Activated CD4-positive, alpha-beta memory T cell treated with anti-CD3 and anti-CD28 coated beads, Interleukin-2, amount 10 ng/mL, durations not matched to agents 7 days and 5 days (primary cell): ENCODE results near the gene TENT4A. TPM values are rescaled to one million over a fixed set of nuclear protein-coding genes. Genes with fewer than 3 reads are reported as not detected.

ENCODE experiments used
- CTCF ChIA-PET: fragments of 350-600 bp; sonication (Branson Sonifier 250); formaldehyde crosslinking; loops from one replicate; lab custom pipeline; 2021; ENCODE audit warnings: antibody characterized with exemption, inconsistent platforms; lab: Charles Lee
- POLR2A ChIA-PET: fragments of 350-600 bp; sonication (Branson Sonifier 250); formaldehyde crosslinking; loops from one replicate; lab custom pipeline; 2021; ENCODE audit warnings: antibody characterized with exemption; lab: Charles Lee
- DNase-seq: peaks from one replicate; pipeline ENCODE4 v3.0.0-alpha.2; 2020
- H3K27ac Mint-ChIP-seq: one replicate; pipeline ENCODE4 v1.8.0; 2021; ENCODE audit warnings: mild to moderate bottlenecking, mixed read lengths
- H3K27me3 Mint-ChIP-seq: one replicate; pipeline ENCODE4 v1.8.0; 2021; ENCODE audit warnings: mixed read lengths
- H3K36me3 Mint-ChIP-seq: one replicate; pipeline ENCODE4 v1.8.0; 2021; ENCODE audit warnings: low read depth, mixed read lengths
- H3K4me1 Mint-ChIP-seq: one replicate; pipeline ENCODE4 v1.8.0; 2021; ENCODE audit warnings: mixed read lengths
- H3K4me3 Mint-ChIP-seq: one replicate; pipeline ENCODE4 v1.8.0; 2021; ENCODE audit warnings: mild to moderate bottlenecking, mixed read lengths
- H3K9me3 Mint-ChIP-seq: one replicate; pipeline ENCODE4 v1.8.0; 2021; ENCODE audit warnings: mixed read lengths
- total RNA-seq, 2 experiments: library from RNA; stranded (reverse); gene quantifications; one replicate each; pipeline ENCODE4 v1.2.3, GENCODE V29; 2021

The TENT4A gene
- total RNA-seq, 2 experiments from 2014 or later: 34.3 to 36.6 TPM

GRCh38 chr5:6742081-6742758 lies 29.0 kb downstream of the TENT4A start:
- Mint-ChIP-seq H3K27ac (no peak overlapping the region), H3K4me1 (peaks cover 18% of the 10 kb centered on the region), H3K36me3 (peaks cover 68% of the 10 kb centered on the region), H3K4me3 (no peak overlapping the region), H3K9me3 (no peaks in the 10 kb centered on the region), H3K27me3 (no peaks in the 10 kb centered on the region)
- POLR2A ChIA-PET: interaction anchor here (2.0 kb wide), 1 partner anchor 109 kb away, joined by 5 read pairs; the partner anchor contains the start of genes NSUN2 and SRD5A1
- no peak for DNase-seq
- CTCF ChIA-PET: interaction anchor here (1.1 kb wide), 1 partner anchor 111 kb away, joined by 3 read pairs; no protein-coding TSS in a partner anchor

GRCh38 chr5:6743161-6743560 lies 29.9 kb downstream of the TENT4A start:
- no peak overlapping the region for H3K4me3 Mint-ChIP-seq
- POLR2A ChIA-PET: interaction anchor here (2.0 kb wide), 1 partner anchor 110 kb away, joined by 5 read pairs; the partner anchor contains the start of genes NSUN2 and SRD5A1
- no peak overlapping the region for H3K27ac Mint-ChIP-seq
- peaks cover 71% of the 10 kb centered on the region for H3K36me3 Mint-ChIP-seq
- CTCF ChIA-PET: interaction anchor here (1.1 kb wide), 1 partner anchor 112 kb away, joined by 3 read pairs; no protein-coding TSS in a partner anchor
- no peaks in the 10 kb centered on the region for H3K9me3 Mint-ChIP-seq
- DNase-seq: no peak
- H3K27me3 Mint-ChIP-seq: no peaks in the 10 kb centered on the region
- H3K4me1 Mint-ChIP-seq: peaks cover 12% of the 10 kb centered on the region

DNA sequence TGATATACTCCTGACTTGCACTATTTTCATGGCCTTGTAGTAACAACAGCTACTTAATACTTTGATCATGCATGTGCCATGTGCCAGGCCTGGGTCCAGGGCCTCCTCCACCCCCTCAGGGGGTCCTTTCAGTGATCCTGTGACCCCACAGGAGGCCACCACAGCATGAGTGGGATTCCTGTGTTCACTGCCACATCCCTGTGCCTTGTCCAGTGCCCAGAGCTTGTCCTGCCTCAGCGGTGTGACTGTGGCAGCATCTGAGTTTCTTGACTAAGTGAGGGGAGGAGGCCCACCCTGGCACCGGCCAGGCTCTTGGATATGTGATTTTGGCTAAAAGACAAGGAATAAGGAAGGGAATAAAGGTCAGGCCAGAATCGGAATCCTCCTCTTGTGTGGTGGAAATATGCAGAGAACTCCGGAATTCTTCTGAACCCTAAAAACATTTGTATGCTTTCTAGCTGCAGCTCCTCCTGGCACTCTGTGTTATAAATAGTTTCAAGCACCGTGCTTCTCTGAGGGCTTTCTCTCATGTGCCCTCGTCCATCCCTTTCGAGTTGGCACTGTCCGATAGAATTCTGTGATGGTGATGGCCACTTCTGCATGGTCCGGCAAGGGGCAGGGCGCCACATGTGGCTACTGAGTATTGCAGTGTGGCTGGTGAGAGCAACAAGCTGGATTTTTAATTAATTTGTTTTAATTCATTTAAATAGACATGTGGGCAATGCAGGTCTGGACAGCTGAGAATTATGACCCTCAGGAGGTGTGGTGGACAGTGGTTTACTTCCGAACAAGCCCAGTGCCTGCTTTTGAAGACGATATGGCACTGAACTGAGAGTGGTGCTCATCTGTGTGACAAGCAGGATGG lies 31.8 kb downstream of the TENT4A start:
- no peak for DNase-seq
- H3K4me3 Mint-ChIP-seq: no peak overlapping the region
- H3K27me3 Mint-ChIP-seq: no peaks in the 10 kb centered on the region
- peaks cover 68% of the 10 kb centered on the region for H3K36me3 Mint-ChIP-seq
- CTCF ChIA-PET: interaction anchor here (0.7 to 1.7 kb wide), 14 partner anchors 8 to 170 kb away, joined by 3 to 13 read pairs (median 4); partner anchors contain the start of gene NSUN2
- H3K9me3 Mint-ChIP-seq: no peaks in the 10 kb centered on the region
- no peak overlapping the region for H3K27ac Mint-ChIP-seq
- POLR2A ChIA-PET: interaction anchor here (0.6 to 1.6 kb wide), 4 partner anchors 33 to 112 kb away, joined by 3 to 6 read pairs (median 3); partner anchors contain the start of genes NSUN2 and SRD5A1
- peaks cover 3% of the 10 kb centered on the region for H3K4me1 Mint-ChIP-seq

DNA sequence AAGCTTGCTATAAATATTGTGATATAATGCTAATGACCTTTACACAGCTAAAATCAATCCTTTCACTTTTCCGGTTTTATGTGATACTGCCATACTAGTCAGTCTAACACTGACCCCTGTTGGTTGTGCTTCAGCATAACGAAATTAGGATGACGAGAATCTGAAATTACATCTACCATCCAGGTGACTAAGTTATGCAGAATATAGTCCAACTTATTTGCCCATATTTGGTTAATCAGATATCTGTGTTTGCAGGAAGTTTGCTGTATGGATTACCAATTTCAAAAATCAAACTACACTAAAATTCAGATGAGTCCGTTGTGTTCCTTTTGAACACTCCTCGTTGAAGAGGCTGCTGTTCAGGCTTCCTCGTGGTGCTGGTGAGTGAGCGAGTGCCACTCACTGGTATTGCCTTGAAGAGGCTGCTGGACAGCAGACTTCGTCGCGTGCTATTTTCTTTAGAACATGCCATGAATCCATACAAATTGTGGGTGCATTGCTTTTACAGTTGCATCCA lies 32.5 kb downstream of the TENT4A start:
- ChIA-PET CTCF (interaction anchor here (0.8 to 1.7 kb wide), 13 partner anchors 9 to 171 kb away, joined by 3 to 13 read pairs (median 4); partner anchors contain the start of gene NSUN2), POLR2A (interaction anchor here (0.6 to 1.6 kb wide), 4 partner anchors 34 to 113 kb away, joined by 3 to 6 read pairs (median 3); partner anchors contain the start of genes NSUN2 and SRD5A1)
- Mint-ChIP-seq H3K36me3 (peaks cover 67% of the 10 kb centered on the region), H3K27me3 (no peaks in the 10 kb centered on the region), H3K4me3 (no peak overlapping the region), H3K9me3 (no peaks in the 10 kb centered on the region), H3K27ac (no peak overlapping the region), H3K4me1 (peaks cover 3% of the 10 kb centered on the region)
- no peak for DNase-seq

- no peak overlapping the region for H3K4me3 Mint-ChIP-seq
- ChIA-PET POLR2A (no interaction called here), CTCF (interaction anchor here (1.0 to 1.7 kb wide), 4 partner anchors 9 to 139 kb away, joined by 5 to 13 read pairs (median 6); partner anchors contain the start of gene NSUN2)
- no peak overlapping the region for H3K27ac Mint-ChIP-seq
- no peaks in the 10 kb centered on the region for H3K27me3 Mint-ChIP-seq
- H3K4me1 Mint-ChIP-seq: peaks cover 3% of the 10 kb centered on the region
- H3K9me3 Mint-ChIP-seq: no peaks in the 10 kb centered on the region
- DNase-seq: no peak
- peaks cover 71% of the 10 kb centered on the region for H3K36me3 Mint-ChIP-seq
Measured at GRCh38 chr5:6746244-6746643, 33.0 kb downstream of the TENT4A start.

DNA sequence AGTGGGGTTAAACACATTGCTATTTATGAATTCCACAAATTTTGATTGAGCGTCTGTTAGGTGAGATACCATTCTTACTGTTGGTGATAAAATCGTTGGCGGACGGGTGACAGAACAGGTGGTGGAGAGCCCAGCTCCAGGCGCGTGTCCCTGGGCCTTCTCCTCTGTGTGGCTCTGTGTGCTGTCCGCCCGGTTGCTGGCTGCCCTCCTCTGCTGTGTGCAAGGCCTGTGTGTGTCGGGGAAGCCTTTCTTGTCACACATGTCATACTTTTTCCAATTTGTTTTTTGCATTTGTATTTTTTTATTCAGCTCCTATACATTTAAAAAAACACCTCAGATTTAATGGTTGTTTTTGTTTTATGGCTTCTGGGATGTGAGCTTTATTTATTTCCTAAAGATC lies 33.9 kb downstream of the TENT4A start:
- no peak overlapping the region for H3K27ac Mint-ChIP-seq
- peaks cover 78% of the 10 kb centered on the region for H3K36me3 Mint-ChIP-seq
- H3K27me3 Mint-ChIP-seq: no peaks in the 10 kb centered on the region
- H3K4me1 Mint-ChIP-seq: peaks cover 3% of the 10 kb centered on the region
- no peaks in the 10 kb centered on the region for H3K9me3 Mint-ChIP-seq
- ChIA-PET CTCF (no interaction called here), POLR2A (interaction anchor here (0.6 kb wide), 1 partner anchor 115 kb away, joined by 4 read pairs; no protein-coding TSS in a partner anchor)
- DNase-seq: no peak
- no peak overlapping the region for H3K4me3 Mint-ChIP-seq

DNA sequence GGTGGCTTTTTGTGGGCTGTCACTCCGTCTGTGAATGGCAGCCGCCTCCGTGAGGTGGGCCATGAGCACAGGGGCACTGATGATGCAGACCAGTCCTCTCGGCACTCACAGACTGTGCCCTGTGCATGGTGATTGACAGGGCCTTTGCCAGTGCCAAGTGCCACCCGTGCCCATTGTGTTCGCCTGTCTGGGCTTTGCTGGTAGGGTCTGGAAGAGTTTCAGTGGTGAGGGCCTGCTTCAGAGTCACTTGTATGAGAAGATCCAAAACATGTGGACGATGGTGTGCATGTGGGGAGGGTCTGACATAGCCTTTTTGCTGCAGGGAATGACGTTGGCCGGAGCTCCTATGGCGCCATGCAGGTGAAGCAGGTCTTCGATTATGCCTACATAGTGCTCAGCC lies 34.9 kb downstream of the TENT4A start:
- H3K4me3 Mint-ChIP-seq: no peak overlapping the region
- H3K9me3 Mint-ChIP-seq: no peaks in the 10 kb centered on the region
- peaks cover 78% of the 10 kb centered on the region for H3K36me3 Mint-ChIP-seq
- peaks cover 3% of the 10 kb centered on the region for H3K4me1 Mint-ChIP-seq
- CTCF ChIA-PET: no interaction called here
- H3K27me3 Mint-ChIP-seq: no peaks in the 10 kb centered on the region
- POLR2A ChIA-PET: no interaction called here
- no peak overlapping the region for H3K27ac Mint-ChIP-seq
- no peak for DNase-seq

DNA sequence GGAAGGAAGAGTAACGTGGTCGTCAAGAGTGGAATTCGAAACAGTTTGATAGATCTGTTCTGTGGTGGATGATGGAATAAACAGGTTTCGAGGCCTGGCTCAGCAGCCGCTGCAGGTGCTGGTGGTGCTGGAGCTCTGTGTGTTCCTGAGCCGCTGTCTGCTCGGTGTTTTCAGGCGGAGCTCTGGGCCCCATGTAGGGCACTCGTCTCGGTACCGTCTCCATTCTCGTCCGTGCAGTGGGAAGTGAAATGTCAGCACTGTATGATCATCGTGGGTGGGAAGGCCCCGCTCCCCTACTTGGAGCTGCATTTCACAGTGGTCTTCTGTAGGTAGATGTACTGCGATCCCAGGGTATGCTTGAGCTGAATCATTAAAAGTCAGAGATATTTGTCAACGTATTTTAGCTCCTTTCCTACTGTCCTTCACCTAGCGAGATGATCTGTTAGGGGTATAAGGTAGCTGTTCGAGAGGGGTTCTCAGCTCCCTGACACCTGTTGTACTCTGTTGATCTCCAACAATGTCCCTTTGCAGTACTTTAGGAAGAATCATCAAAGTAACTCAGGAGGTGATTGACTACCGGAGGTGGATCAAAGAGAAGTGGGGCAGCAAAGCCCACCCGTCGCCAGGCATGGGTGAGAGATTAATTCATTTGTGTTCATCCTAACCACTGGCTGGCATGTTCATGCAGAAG lies 35.9 kb downstream of the TENT4A start:
- Mint-ChIP-seq H3K4me1 (peaks cover 3% of the 10 kb centered on the region), H3K9me3 (no peaks in the 10 kb centered on the region), H3K27me3 (no peaks in the 10 kb centered on the region), H3K4me3 (no peak overlapping the region), H3K36me3 (peaks cover 78% of the 10 kb centered on the region), H3K27ac (no peak overlapping the region)
- DNase-seq: no peak
- CTCF ChIA-PET: interaction anchor here (1.1 kb wide), 1 partner anchor 12 kb away, joined by 3 read pairs; no protein-coding TSS in a partner anchor
- POLR2A ChIA-PET: no interaction called here

DNA sequence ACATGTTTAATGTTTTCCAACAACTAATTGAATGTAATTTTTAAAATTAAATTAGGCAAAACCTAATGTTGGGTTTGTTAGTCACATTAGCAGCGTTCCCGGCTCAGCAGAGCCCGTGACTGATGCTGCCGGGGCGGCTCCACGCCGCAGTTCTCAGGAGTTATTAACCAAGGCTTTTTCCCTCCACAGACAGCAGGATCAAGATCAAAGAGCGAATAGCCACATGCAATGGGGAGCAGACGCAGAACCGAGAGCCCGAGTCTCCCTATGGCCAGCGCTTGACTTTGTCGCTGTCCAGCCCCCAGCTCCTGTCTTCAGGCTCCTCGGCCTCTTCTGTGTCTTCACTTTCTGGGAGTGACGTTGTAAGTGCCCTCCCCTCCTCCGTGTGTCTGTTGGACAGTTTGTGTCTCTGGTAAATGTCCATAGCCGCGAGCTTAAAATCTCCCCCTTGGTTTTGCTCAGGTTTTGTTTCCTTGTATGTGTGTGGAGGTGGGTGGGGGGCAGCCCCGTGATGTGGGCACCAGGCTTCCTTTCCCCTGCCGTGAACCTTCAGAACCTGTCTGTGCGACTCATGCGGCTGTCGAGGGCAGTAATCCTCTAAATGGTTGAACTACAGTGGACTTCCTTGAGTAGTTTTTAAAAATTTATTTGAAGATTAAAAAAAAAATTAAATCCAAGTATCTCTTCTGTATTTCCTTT lies 37.1 kb downstream of the TENT4A start:
- Mint-ChIP-seq H3K4me1 (peaks cover 3% of the 10 kb centered on the region), H3K36me3 (peaks cover 81% of the 10 kb centered on the region), H3K27ac (no peak overlapping the region), H3K9me3 (no peaks in the 10 kb centered on the region), H3K4me3 (no peak overlapping the region), H3K27me3 (no peaks in the 10 kb centered on the region)
- POLR2A ChIA-PET: no interaction called here
- CTCF ChIA-PET: no interaction called here
- DNase-seq: no peak

DNA sequence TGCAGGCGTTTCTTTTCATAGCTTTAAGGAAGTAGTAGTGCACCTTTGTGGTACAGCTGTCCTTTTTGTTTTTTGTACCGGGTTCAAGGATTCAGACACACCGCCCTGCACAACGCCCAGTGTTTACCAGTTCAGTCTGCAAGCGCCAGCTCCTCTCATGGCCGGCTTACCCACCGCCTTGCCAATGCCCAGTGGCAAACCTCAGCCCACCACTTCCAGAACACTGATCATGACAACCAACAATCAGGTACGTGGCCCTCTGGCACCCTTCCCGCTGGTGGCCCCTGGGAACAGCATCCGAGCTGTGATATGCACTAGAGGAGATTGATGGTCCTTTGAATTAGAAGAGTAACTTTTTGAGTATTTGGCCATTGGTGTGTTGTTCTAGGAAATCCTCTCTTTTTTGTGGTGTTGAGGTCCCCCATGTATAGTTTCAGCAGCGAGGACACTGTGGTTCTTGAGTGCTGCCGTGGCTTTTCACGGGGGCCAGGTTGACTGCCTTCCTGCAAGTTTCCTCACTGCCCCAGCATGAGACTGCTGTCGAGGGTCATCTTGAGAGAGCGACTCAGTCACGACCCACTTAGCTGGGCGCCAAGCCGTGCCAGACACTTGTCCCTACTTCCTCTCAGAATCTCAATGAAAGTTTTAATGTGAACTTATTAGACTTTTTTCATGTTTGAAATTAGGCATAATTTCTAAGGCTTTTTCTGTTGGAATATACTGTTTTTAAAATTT lies 37.9 kb downstream of the TENT4A start:
- Mint-ChIP-seq H3K27me3 (no peaks in the 10 kb centered on the region), H3K27ac (no peak overlapping the region), H3K4me1 (no peaks in the 10 kb centered on the region), H3K4me3 (no peak overlapping the region), H3K9me3 (no peaks in the 10 kb centered on the region), H3K36me3 (peaks cover 81% of the 10 kb centered on the region)
- DNase-seq: no peak
- CTCF ChIA-PET: no interaction called here
- POLR2A ChIA-PET: no interaction called here

DNA sequence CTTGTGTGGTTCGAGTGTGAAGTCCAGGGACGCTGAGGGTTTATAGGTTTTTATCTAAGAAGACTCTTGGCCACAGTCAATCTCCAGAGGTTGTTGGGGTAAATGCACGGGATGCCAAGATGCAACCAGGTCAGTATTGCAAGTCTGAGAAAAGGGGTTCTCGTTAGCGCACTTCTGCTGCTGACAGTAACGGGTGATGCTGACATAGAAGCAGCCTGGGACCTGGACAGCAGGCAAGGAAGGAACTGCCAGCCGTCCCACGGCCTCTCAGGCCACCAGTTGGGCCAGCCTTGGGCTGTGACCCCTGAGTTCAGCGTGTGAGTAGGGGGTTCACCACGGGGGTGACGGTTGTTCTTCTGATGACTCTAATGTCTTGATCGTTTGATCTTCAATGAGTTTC lies 39.0 kb downstream of the TENT4A start:
- H3K4me3 Mint-ChIP-seq: no peak overlapping the region
- H3K4me1 Mint-ChIP-seq: no peaks in the 10 kb centered on the region
- peaks cover 79% of the 10 kb centered on the region for H3K36me3 Mint-ChIP-seq
- no peak for DNase-seq
- ChIA-PET POLR2A (no interaction called here), CTCF (no interaction called here)
- no peaks in the 10 kb centered on the region for H3K9me3 Mint-ChIP-seq
- H3K27ac Mint-ChIP-seq: no peak overlapping the region
- no peaks in the 10 kb centered on the region for H3K27me3 Mint-ChIP-seq
